A673 (cell line): ENCODE measurements around the gene AMOT. TPM values are rescaled to one million over a fixed set of nuclear protein-coding genes. Genes with fewer than 3 reads are reported as not detected.

ENCODE experiments used
- BruUV-seq: library from RNA; stranded (reverse); fragments of 400-500 nt; replicated peaks from 2 replicates; lab custom pipeline; 2021; lab: Mats Ljungman, UMichigan
- CTCF ChIA-PET: fragments of 300-600 bp; sonication (Branson Sonifier 250); formaldehyde crosslinking; loops from one replicate; lab custom pipeline; 2022; ENCODE audit warnings: antibody characterized with exemption; lab: Charles Lee
- POLR2A ChIA-PET: fragments of 300-600 bp; sonication (Branson Sonifier 250); formaldehyde crosslinking; loops from one replicate; lab custom pipeline; 2022; ENCODE audit warnings: antibody characterized with exemption; ENCODE audit not compliant: low non-redundant PET; lab: Charles Lee
- DNase-seq: peaks from one replicate; pipeline ENCODE4 v3.0.0-alpha.2; 2015; ENCODE audit warnings: low spot score
- H3K27ac ChIP-seq: fragments of 200-600 bp; sonication (generic); 2 replicates; pipeline ENCODE4 v1.5.1; 2016; ENCODE audit warnings: mixed run types, low read depth, mild to moderate bottlenecking, mixed read lengths, antibody characterized with exemption, low read length; ENCODE audit not compliant: poor library complexity, severe bottlenecking
- H3K27me3 ChIP-seq: fragments of 200-600 bp; sonication (generic); replicated peaks from 2 replicates; pipeline ENCODE4 v1.6.1; 2017; ENCODE audit warnings: mixed run types, low read depth, mild to moderate bottlenecking, mixed read lengths, antibody characterized with exemption, low read length; ENCODE audit not compliant: insufficient read depth, poor library complexity
- H3K36me3 ChIP-seq: fragments of 200-600 bp; sonication (generic); 2 replicates; pipeline ENCODE4 v1.6.1; 2016; ENCODE audit warnings: mixed run types, mild to moderate bottlenecking, mixed read lengths, antibody characterized with exemption, low read length; ENCODE audit not compliant: insufficient read depth, poor library complexity, severe bottlenecking
- H3K4me1 ChIP-seq: fragments of 200-600 bp; sonication (generic); 2 replicates; pipeline ENCODE4 v1.6.1; 2017; ENCODE audit warnings: mixed run types, mild to moderate bottlenecking, mixed read lengths, antibody characterized with exemption, low read length; ENCODE audit not compliant: insufficient read depth, poor library complexity, severe bottlenecking
- H3K4me3 ChIP-seq: fragments of 200-600 bp; sonication (generic); 2 replicates; pipeline ENCODE4 v1.5.1; 2016; ENCODE audit warnings: low read depth, mixed run types, mild to moderate bottlenecking, mixed read lengths, low read length; ENCODE audit not compliant: poor library complexity, severe bottlenecking
- H3K9me3 ChIP-seq: fragments of 200-600 bp; sonication (generic); 2 replicates; pipeline ENCODE4 v1.6.1; 2016; ENCODE audit warnings: mixed run types, low read depth, mild to moderate bottlenecking, mixed read lengths, antibody characterized with exemption, low read length; ENCODE audit not compliant: poor library complexity, severe bottlenecking
- CTCF ChIP-seq: fragments of 300-800, 200-600 bp; sonication (generic); conservative IDR thresholded peaks from 2 replicates; pipeline ENCODE4 v1.5.1; 2017; ENCODE audit warnings: low read depth, mild to moderate bottlenecking, antibody characterized with exemption, low read length, moderate library complexity, mixed read lengths
- EZH2 ChIP-seq: fragments of 200-600 bp; sonication (generic); IDR thresholded peaks from 2 replicates; pipeline ENCODE4 v1.6.1; 2017; ENCODE audit warnings: borderline replicate concordance, low read depth, mild to moderate bottlenecking, mixed read lengths, antibody characterized with exemption, low read length; ENCODE audit not compliant: poor library complexity, severe bottlenecking
- intact Hi-C: fragments of 100-400 bp; cut with micrococcal nuclease; formaldehyde crosslinking; loops from one replicate; pipeline ENCODE4 v1.10.0; 2022; ENCODE audit not compliant: unreplicated experiment
- total RNA-seq: library from RNA; stranded (reverse); gene quantifications from 2 replicates; pipeline ENCODE4 v1.2.3, GENCODE V29; 2021

AMOT gene
- total RNA-seq, 1 experiment from 2014 or later = 2.6 TPM

GRCh38 chrX:112784692-112785091 lies 55.9 kb downstream of the AMOT start:
- CTCF ChIA-PET = no interaction called here

GRCh38 chrX:112779139-112779538 lies 61.5 kb downstream of the AMOT start:
- CTCF ChIA-PET = no interaction called here
- POLR2A ChIA-PET = no interaction called here
- no peak overlapping the region for H3K27ac ChIP-seq
- TF ChIP-seq CTCF (no peak), EZH2 (no peak)
- no peak overlapping the region for H3K4me3 ChIP-seq
- H3K36me3 ChIP-seq = no peaks in the 10 kb centered on the region
- no peak for DNase-seq
- H3K9me3 ChIP-seq = no peaks in the 10 kb centered on the region
- peaks cover 12% of the 10 kb centered on the region for H3K27me3 ChIP-seq
- no peaks in the 10 kb centered on the region for H3K4me1 ChIP-seq
- intact Hi-C loops = no loop called here
- BruUV-seq = no TSS peak

More at GRCh38 chrX:112784692-112785091, 55.9 kb downstream of the AMOT start:
- Histone ChIP-seq H3K27me3 (no peaks in the 10 kb centered on the region), H3K4me1 (no peaks in the 10 kb centered on the region), H3K27ac (no peak overlapping the region), H3K9me3 (no peaks in the 10 kb centered on the region), H3K36me3 (no peaks in the 10 kb centered on the region), H3K4me3 (no peak overlapping the region)
- intact Hi-C loops = no loop called here
- DNase-seq = no peak
- TF ChIP-seq CTCF (no peak), EZH2 (no peak)
- POLR2A ChIA-PET = no interaction called here
- no TSS peak for BruUV-seq

GRCh38 chrX:112774651-112775293 lies 65.9 kb downstream of the AMOT start:
- TF ChIP-seq EZH2 = no peak
- no peak for TF ChIP-seq CTCF
- Histone ChIP-seq H3K4me3 (no peak overlapping the region), H3K27ac (no peak overlapping the region), H3K9me3 (no peaks in the 10 kb centered on the region), H3K27me3 (peaks cover 12% of the 10 kb centered on the region), H3K36me3 (no peaks in the 10 kb centered on the region), H3K4me1 (no peaks in the 10 kb centered on the region)
- ChIA-PET POLR2A (no interaction called here), CTCF (no interaction called here)
- intact Hi-C loops = no loop called here
- no peak for DNase-seq
- no TSS peak for BruUV-seq
